ENCODE data around the gene TUBG2. TPM values are rescaled to one million over a fixed set of nuclear protein-coding genes. Genes with fewer than 3 reads are reported as not detected.

Gene TUBG2
- total RNA-seq, 1 donor, result 2.2 TPM

Other genes with a start within 250 kb of the TUBG2 start
- 0.21 TPM for gene CAVIN1, start 236.0 kb upstream of the TUBG2 start, total RNA-seq
- gene ATP6V0A1, start 200.4 kb upstream of the TUBG2 start, total RNA-seq, result 38.4 TPM
- gene NAGLU, start 123.0 kb upstream of the TUBG2 start, total RNA-seq, result 7.9 TPM
- 0.31 TPM for gene HSD17B1, start 106.4 kb upstream of the TUBG2 start, total RNA-seq
- 10.2 TPM for gene COASY, start 97.1 kb upstream of the TUBG2 start, total RNA-seq
- gene MLX, start 92.2 kb upstream of the TUBG2 start, total RNA-seq, result 22.0 TPM
- 1.4 TPM for gene PSMC3IP, start 81.6 kb upstream of the TUBG2 start, total RNA-seq
- 34.7 TPM for gene RETREG3, start 49.9 kb upstream of the TUBG2 start, total RNA-seq
- gene TUBG1, start 49.6 kb upstream of the TUBG2 start, total RNA-seq, result 3.1 TPM
- 0.52 TPM for gene PLEKHH3, start 17.7 kb downstream of the TUBG2 start, total RNA-seq
- gene CCR10, start 22.6 kb downstream of the TUBG2 start, total RNA-seq, result 0.52 TPM
- 0.84 TPM for gene CNTNAP1, start 23.2 kb downstream of the TUBG2 start, total RNA-seq
- gene EZH1, start 85.8 kb downstream of the TUBG2 start, total RNA-seq, result 80.9 TPM
- not detected for gene RAMP2, start 101.9 kb downstream of the TUBG2 start, total RNA-seq
- gene VPS25, start 114.2 kb downstream of the TUBG2 start, total RNA-seq, result 27.0 TPM
- 0.10 TPM for gene WNK4, start 121.3 kb downstream of the TUBG2 start, total RNA-seq
- gene COA3, start 139.4 kb downstream of the TUBG2 start, total RNA-seq, result 2.4 TPM
- not detected for gene CNTD1, start 139.6 kb downstream of the TUBG2 start, total RNA-seq
- gene BECN1, start 165.0 kb downstream of the TUBG2 start, total RNA-seq, result 86.6 TPM
- 56.9 TPM for gene PSME3, start 174.1 kb downstream of the TUBG2 start, total RNA-seq
- gene AOC2, start 185.3 kb downstream of the TUBG2 start, total RNA-seq, result 1.5 TPM
- gene AOC3, start 191.9 kb downstream of the TUBG2 start, total RNA-seq, result 0.21 TPM
- gene G6PC1, start 241.5 kb downstream of the TUBG2 start, total RNA-seq, result not detected